Adipose tissue (tissue), 3 donors: ENCODE results near the gene SNAPC2. TPM values are rescaled to one million over a fixed set of nuclear protein-coding genes. Genes with fewer than 3 reads are reported as not detected.
"Not testable (repeated sequence)": the region's sequence is repeated elsewhere in the genome, so short reads cannot be mapped to it uniquely, and the experiment has no call there.

Experiments
- H3K27ac ChIP-seq: one replicate; pipeline ENCODE4 v1.5.1; 2013; ENCODE audit warnings: low read depth, low read length
- WGBS, 3 donors: extraction: QIAGEN DNeasy Blood & Tissue Kit; methylation state at CpG; one replicate each; pipeline ENCODE4 v1.1.7; 2013; 5-methylcytosine and 5-hydroxymethylcytosine counted together
- polyA plus RNA-seq, 3 donors: library from polyadenylated mRNA; stranded (reverse); fragments of 200-250 nt; gene quantifications; one replicate each; pipeline ENCODE4 v1.2.3, GENCODE V29; 2013
- donor health status: healthy with polysubstance abuse.
- donor health status: Bipolar disorder and iron deficiency.
- donor health status: healthy.

SNAPC2 gene
- polyA plus RNA-seq, 3 donors, result 13.3 to 21.0 (median 15.7) TPM

GRCh38 chr19:7916955-7917266 is 3.2 kb upstream of the SNAPC2 start:
- WGBS, 3 donors, result 8 to 11% (median 9%) methylated on average over 8 to 12 of the region's 12 CpGs
- no peak overlapping the region for H3K27ac ChIP-seq

- H3K27ac ChIP-seq, result no peak overlapping the region
- WGBS, 3 donors, result 1 to 3% (median 2%) methylated on average over 54 to 71 of the region's 71 CpGs
These were observed 2.7 kb upstream of the SNAPC2 start for GRCh38 chr19:7917267-7918061.

- WGBS, 3 donors, result 31 to 40% (median 37%) methylated on average over 27 to 29 of the region's 29 CpGs
- H3K27ac ChIP-seq, result not testable (repeated sequence)
These were observed 2.0 kb upstream of the SNAPC2 start for GRCh38 chr19:7918062-7918614.

GRCh38 chr19:7918615-7919421 is 1.3 kb upstream of the SNAPC2 start:
- 46 to 52% (median 47%) methylated on average over 41 to 42 of the region's 42 CpGs for WGBS, 3 donors
- H3K27ac ChIP-seq, result no peak overlapping the region

GRCh38 chr19:7920519-7921301 is 572 bp downstream of the SNAPC2 start:
- whole genome bisulfite sequencing, 3 donors, result 0 to 2% (median 2%) methylated on average over 37 to 61 of the region's 62 CpGs
- peak overlapping the region; percentile 51 for H3K27ac ChIP-seq

GRCh38 chr19:7921302-7921966 is 1.3 kb downstream of the SNAPC2 start:
- WGBS, 3 donors, result 35 to 62% (median 43%) methylated on average over 13 to 17 of the region's 17 CpGs
- peak overlapping the region; percentile 51 for H3K27ac ChIP-seq

- H3K27ac ChIP-seq, result no peak overlapping the region
- WGBS, 3 donors, result 91 to 94% (median 92%) methylated on average over 29 to 31 of the region's 31 CpGs
These were observed 2.1 kb downstream of the SNAPC2 start for GRCh38 chr19:7921967-7922835.

GRCh38 chr19:7922836-7923195 is 2.7 kb downstream of the SNAPC2 start:
- WGBS, 3 donors, result 87 to 91% (median 90%) methylated on average over 8 of the region's 8 CpGs
- H3K27ac ChIP-seq, result no peak overlapping the region

GRCh38 chr19:7923295-7924191 is 3.4 kb downstream of the SNAPC2 start:
- 76 to 84% (median 76%) methylated on average over 31 of the region's 31 CpGs for WGBS, 3 donors
- H3K27ac ChIP-seq, result no peak overlapping the region

GRCh38 chr19:7924241-7924640 is 4.1 kb downstream of the SNAPC2 start:
- H3K27ac ChIP-seq, result no peak overlapping the region
- WGBS, 3 donors, result 72 to 78% (median 75%) methylated on average over 10 to 12 of the region's 12 CpGs

GRCh38 chr19:7924651-7925170 is 4.6 kb downstream of the SNAPC2 start:
- 38 to 42% (median 41%) methylated on average over 25 to 34 of the region's 34 CpGs for WGBS, 3 donors

GRCh38 chr19:7925171-7925851 is 5.2 kb downstream of the SNAPC2 start:
- no peak overlapping the region for H3K27ac ChIP-seq
- 0% methylated on average over 50 to 97 of the region's 98 CpGs for WGBS, 3 donors

More at GRCh38 chr19:7924651-7925170, 4.6 kb downstream of the SNAPC2 start:
- no peak overlapping the region for H3K27ac ChIP-seq

GRCh38 chr19:7926021-7926726 is 6.0 kb downstream of the SNAPC2 start, which contains the start of gene CTXN1:
Gene CTXN1 (minus strand): TSS chr19:7926135. CDS start chr19:7925538, 597 bp downstream.
- WGBS, 3 donors, result 10 to 19% (median 17%) methylated on average over 26 to 63 of the region's 65 CpGs

GRCh38 chr19:7926727-7927604 is 6.8 kb downstream of the SNAPC2 start:
- H3K27ac ChIP-seq, result no peak overlapping the region
- WGBS, 3 donors, result 73 to 82% (median 80%) methylated on average over 31 to 32 of the region's 32 CpGs

More at GRCh38 chr19:7926021-7926726, 6.0 kb downstream of the SNAPC2 start, which contains the start of gene CTXN1:
- no peak within 1 kb of the TSS for H3K27ac ChIP-seq
